Stimulated activated CD8-positive, alpha-beta memory T cell treated with anti-CD3 and anti-CD28 coated beads, Interleukin-15, amount 100 ng/mL, for 48 hours (primary cell): Measurements from ENCODE around the gene GTPBP4.
"Not testable (repeated sequence)": the region's sequence is repeated elsewhere in the genome, so short reads cannot be mapped to it uniquely, and the experiment has no call there.

Experiments used
- DNase-seq, 2 donors: peaks; one replicate each; pipeline ENCODE4 v3.0.0-alpha.2; 2020; ENCODE audit warnings: low read depth in 2 of 2

The GTPBP4 gene

DNA sequence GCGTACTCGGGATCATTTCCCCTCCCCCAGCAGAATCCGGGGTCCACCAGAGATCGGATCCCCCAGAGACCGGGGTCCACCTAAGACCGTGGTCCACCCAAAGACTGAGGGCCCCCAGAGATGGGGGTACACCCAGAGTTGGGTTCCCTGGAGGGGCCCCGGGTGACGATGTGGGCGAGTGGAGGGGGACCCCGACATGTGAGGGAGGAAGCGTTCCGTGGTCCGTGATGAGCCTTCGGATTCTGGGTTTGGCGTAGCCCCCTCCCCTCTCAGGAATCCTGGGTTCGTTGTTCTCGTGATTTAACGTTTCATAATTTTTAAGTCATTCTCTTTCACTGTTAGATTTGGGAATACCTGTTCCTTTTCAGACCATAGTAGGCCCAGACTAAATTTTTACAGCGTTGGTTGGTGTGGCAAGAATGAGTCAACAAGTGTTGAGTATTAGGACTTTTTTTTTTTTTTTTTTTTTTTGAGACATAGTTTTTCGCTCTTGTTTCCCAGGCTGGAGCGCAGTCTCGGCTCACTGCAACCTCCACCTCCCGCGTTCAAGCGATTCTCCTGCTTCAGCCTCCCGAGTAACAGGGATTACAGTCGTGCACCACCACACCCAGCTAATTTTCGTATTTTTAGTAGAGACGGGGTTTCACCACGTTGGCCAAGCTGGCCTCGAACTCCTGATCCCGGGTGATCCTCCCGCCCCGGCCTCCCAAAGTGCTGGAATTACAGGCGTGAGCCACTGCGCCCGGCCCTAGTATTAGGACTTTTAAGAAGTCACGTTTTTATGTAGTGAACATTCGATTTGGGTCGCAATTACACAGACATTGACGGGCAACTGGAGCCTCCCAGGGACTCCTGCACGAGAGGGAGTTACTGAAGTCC lies 672 bp downstream of the GTPBP4 start:
- no peak for DNase-seq

DNA sequence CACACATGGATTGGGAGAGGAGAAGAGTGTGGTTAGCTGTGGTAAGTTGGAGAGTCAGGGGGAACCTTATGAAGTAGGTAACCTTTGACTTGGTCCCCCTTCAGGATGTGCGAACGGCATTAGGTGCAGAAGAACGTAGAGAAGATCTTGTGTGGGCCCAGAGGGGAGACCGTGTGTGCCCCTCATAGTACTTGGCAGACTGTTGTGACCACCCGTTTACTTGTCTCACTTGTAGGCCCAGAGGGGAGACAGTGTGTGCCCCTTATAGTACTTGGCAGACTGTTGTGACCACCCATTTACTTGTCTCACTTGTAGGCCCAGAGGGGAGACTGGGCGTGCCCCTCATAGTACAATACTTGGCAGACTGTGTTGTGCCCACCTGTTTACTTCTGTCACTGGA lies 2.6 kb downstream of the GTPBP4 start:
- no peak for DNase-seq

GRCh38 chr10:992467-992866 lies 4.2 kb downstream of the GTPBP4 start:
- no peak for DNase-seq

- no peak for DNase-seq
Measured at GRCh38 chr10:992871-993270, 4.6 kb downstream of the GTPBP4 start.

DNA sequence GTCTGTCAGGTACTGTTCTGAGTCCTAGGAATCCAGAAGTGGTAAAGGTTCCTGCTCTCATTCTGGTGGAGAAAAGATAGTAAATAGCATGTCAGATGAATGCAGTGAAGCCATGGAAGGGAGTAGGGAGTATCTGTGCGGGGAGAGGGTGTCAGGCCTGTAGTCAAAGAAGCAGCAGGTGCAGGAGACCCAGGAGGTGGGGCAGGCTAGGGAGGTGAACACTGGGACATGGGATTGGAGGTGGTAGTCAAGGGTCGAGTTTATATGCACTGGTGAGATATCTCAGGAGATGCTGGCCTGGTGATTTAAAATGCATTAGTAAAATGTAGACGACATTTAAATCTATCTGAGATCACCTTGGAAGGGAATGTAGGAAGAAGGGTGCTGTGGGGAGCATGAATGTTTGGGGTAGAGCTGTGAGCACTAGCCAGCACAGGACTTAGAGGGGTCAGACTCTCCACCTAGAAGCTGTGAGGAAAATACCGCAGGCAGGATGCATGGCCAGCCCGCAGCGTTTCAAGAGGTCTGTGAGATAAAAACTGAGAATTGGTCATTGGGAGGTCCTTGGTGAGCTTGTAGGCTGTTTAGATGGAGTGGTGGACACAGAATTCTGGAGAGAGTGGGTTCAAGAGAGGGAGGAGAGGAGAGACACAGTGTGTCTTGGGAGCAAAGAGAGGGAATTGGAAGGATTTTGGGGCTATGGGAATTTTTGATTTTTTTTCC lies 6.8 kb downstream of the GTPBP4 start:
- DNase-seq, result no peak

DNA sequence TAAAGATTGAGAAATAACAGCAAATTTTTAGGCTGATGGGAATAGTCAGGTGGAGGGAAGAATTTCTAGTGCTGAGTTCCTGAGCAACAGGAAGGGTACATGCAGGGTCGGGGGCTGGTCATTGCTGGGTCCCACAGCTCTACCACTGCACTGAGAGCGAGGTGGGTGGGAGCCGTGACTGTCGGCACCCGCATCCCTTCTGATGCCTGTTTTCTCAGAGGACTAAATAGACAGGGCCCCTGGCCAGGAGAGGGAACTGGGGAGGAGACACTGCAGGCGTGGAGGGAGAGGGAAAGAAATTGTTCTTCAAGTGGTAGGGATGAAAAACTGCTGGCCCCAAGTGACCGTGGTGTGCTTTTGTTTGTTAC lies 7.3 kb downstream of the GTPBP4 start:
- DNase-seq, result no peak

- DNase-seq, result no peak
Measured at GRCh38 chr10:996031-996430, 7.8 kb downstream of the GTPBP4 start.

DNA sequence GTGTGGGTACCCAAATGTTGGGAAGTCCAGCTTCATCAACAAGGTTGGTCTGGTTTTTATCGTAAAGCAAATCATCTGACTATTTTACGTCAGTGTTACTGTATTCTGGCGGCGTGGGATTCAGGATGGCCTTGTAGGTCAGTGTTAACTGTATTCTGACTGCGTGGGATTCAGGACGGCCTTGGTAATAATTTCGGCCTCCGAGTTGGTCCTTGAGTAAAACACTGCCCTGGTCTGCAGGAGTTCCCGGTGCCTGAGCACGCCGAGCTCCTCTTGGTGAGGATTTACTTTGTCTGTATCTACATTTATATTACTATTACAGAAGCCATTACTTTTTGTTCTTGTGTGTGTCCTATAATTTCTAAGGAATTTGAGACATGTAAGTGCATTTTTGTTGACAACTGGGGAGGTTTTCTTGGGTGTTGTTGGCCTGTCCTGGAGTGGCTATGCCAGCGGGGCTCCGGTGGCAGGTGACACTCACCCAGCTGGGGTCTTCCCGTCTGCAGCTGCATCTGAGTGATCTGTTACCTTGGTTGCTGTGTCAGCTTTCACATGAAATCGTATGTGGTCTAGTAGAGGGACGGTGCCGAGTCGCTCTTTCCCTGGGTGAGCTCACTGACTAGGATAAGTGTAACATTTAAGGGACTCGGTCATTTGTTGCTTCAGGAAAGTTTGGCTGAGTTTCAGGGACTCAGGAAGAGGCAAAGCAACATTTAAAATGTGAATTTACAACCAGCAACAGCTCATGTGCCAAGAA lies 9.2 kb downstream of the GTPBP4 start:
- no peak for DNase-seq

DNA sequence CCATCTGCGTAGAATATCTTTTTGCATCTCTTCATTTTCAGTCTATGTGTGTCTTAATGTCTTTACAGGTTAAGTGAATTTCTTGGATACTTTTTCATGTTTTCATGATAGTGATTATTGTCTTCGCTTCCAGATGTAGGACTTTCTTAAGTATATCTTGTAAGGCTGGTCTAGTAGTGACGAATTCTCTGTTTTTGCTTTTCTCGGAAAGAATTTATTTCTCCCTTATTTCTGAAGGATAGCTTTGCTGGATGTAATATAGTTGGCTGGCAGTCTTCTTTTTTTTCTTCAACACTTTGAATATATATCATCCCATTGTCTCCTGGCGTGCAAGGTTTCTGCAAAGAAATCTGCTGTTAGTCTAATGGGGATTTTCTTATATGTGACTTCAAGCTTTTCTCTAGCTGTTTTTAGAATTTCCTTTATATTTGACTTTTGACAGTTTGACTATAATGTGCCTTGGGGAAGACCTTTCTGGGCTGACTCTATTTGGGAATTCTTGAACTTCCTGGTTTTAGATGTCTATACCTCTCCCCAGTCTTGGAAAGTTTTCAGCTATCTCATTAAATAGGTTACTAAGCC lies 14.3 kb downstream of the GTPBP4 start:
- DNase-seq, result no peak

- DNase-seq, result no peak
Measured at GRCh38 chr10:1003884-1004670, 15.8 kb downstream of the GTPBP4 start.

GRCh38 chr10:1006573-1006972 lies 18.3 kb downstream of the GTPBP4 start:
- no peak for DNase-seq

DNA sequence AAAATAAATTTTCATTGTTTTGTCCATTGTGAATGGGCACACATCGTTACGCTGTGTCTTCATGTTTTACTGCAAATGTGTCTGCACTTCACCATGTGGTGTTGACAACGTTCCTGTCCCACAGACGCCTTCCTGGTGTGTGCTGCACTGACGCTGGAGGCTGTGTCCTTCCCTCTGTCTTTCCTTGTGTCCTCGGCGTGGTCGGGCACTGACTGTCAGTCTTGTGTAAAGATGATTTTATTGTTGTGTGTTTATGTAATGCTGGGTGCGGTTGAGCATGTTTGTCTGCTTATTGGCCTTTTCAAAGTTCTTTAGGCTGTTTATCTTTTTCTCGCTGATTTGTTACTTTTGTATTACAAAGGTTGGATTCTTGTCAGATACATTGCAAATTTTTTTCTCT lies 19.3 kb downstream of the GTPBP4 start:
- no peak for DNase-seq

- DNase-seq, result no peak
Measured at GRCh38 chr10:1009071-1009494, 20.8 kb downstream of the GTPBP4 start.

- not testable (repeated sequence) for DNase-seq
Measured at GRCh38 chr10:1009947-1010346, 21.7 kb downstream of the GTPBP4 start.

DNA sequence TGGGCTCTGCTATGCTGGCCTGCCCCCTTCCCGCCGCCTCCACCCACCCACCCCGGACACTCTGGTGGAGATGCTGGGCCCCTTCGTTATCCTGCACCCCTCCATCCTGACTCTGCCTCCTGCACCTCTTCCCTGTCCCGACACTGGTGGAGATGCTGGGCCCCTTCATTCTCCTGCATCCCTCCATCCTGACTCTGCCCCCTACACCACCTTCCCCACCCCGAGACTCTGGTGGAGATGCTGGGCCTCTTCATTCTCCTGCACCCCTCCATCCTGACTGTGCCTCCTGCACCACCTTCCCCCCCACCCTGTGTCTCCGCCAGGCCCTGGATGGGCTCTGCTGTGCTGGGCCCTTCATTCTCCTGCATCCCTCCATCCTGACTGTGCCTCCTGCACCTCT lies 22.5 kb downstream of the GTPBP4 start:
- no peak for DNase-seq

DNA sequence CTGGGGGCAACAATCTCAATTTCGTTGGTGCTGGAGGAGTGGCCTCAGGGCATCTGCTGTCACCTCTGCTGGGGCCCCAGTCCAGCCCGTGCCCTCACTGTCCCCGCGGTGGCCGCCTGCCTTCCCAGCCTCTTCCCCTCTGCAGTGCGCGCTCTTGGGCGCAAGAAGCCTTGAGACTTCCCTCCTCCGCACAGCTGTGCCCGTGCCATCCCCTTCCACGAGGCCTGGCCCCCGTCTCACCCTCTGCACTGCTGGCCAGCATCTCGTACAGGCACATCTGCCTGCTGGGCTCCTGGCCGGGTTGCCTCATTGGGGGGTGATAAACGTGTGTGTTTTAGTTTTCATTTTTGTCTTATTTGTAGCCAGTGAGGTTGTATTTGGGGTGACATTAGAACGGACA lies 23.5 kb downstream of the GTPBP4 start:
- no peak for DNase-seq

GRCh38 chr10:1015688-1016087 lies 27.5 kb downstream of the GTPBP4 start:
- no peak for DNase-seq

- no peak for DNase-seq
Measured at GRCh38 chr10:1019362-1019761, 31.1 kb downstream of the GTPBP4 start.

DNA sequence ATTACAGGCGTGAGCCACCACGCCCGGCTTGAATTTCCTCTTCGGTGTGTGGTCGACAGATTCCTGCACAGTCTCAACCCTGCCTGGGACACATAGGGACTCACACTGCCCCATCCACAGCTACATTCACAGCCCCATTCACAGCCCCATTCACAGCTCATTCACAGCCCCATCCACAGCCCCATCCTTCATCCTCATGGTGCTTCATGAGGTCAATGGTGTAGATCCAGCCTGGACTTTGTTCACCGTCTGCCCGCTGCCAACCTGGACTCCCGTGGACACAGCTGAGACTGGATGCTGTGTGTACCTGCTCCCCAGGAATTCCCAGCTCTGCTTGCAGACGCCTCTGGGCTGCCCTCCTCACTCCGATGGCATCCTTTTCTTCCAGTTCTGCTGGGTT lies 32.2 kb downstream of the GTPBP4 start:
- no peak for DNase-seq

DNA sequence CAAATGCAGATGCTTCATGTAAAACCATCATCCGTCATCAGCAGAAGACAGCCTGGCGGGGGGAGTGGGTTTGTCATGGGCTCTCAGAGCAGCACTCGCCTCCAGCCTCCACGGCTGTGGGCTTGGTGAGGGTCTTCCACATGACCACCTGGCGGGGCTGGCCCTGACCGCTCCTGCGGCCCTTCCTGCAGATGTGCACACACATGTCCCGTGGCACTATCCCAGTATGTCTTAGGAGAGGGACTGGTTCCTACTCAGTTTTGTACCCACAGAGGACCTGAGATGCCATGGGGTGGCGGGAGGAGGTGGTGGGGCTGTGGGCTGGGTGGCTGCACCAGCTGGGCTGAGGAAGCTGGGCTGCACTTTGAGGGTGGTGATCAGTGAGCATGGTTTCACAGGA lies 32.7 kb downstream of the GTPBP4 start:
- no peak for DNase-seq

DNA sequence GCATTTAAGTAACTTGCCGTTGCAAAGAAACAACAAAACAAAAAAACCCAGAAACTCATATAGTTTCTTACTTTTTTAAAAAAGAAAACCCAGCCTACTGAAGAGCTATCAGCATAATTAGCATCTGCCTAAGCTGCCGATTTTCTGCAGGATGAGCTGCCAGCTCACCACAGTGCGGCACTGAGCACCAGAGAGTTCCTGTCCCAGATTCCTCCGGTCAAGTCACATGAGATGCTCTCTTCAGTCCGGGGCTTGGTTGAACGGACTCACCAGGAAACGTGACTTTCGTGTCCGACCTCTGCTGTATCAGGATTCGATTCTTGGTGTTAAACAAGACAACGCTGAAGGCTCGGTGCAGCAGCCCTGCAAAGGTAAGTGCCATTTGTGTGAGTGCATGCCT lies 34.2 kb downstream of the GTPBP4 start:
- DNase-seq, result no peak
